Endodermal cell (in vitro differentiated cells): Measurements from ENCODE around the gene TCF7. TPM values are rescaled to one million over a fixed set of nuclear protein-coding genes. Genes with fewer than 3 reads are reported as not detected.

Source experiments
- DNase-seq: peaks from one replicate; pipeline ENCODE4 v3.0.0-alpha.2; 2017
- H3K27ac ChIP-seq: 2 replicates; pipeline ENCODE4 v1.5.1; 2013; ENCODE audit warnings: mild to moderate bottlenecking, low read depth, low read length, moderate library complexity
- H3K27me3 ChIP-seq: 2 replicates; pipeline ENCODE4 v1.6.1; 2013; ENCODE audit warnings: mild to moderate bottlenecking, low read length, moderate library complexity; ENCODE audit not compliant: insufficient read depth, control insufficient read depth, poor library complexity, severe bottlenecking
- H3K36me3 ChIP-seq: 2 replicates; pipeline ENCODE4 v1.7.0; 2013; ENCODE audit warnings: mild to moderate bottlenecking, low read length, moderate library complexity; ENCODE audit not compliant: control insufficient read depth, insufficient read depth
- H3K4me1 ChIP-seq: one replicate; pipeline ENCODE4 v1.7.0; 2013; ENCODE audit warnings: low read length; ENCODE audit not compliant: control insufficient read depth, insufficient read depth
- H3K4me3 ChIP-seq: 2 replicates; pipeline ENCODE4 v1.5.1; 2013; ENCODE audit warnings: mild to moderate bottlenecking, low read length, moderate library complexity
- H3K9ac ChIP-seq: 2 replicates; pipeline ENCODE4 v1.6.1; 2013; ENCODE audit warnings: mild to moderate bottlenecking, low read length, moderate library complexity; ENCODE audit not compliant: poor library complexity, severe bottlenecking; ENCODE audit errors: extremely low read depth
- H3K9me3 ChIP-seq: 2 replicates; pipeline ENCODE4 v1.6.1; 2013; ENCODE audit warnings: mild to moderate bottlenecking, low read length, moderate library complexity; ENCODE audit not compliant: control insufficient read depth
- H3K27ac Mint-ChIP-seq: 2 replicates; pipeline ENCODE4 v1.8.0; 2020; ENCODE audit warnings: mixed read lengths
- H3K27me3 Mint-ChIP-seq: 2 replicates; pipeline ENCODE4 v1.8.0; 2021; ENCODE audit warnings: mild to moderate bottlenecking, mixed read lengths; ENCODE audit not compliant: insufficient read depth
- H3K36me3 Mint-ChIP-seq: 2 replicates; pipeline ENCODE4 v1.8.0; 2020; ENCODE audit warnings: low read depth, mixed read lengths
- H3K4me1 Mint-ChIP-seq: 2 replicates; pipeline ENCODE4 v1.8.0; 2020; ENCODE audit warnings: mixed read lengths
- H3K4me3 Mint-ChIP-seq: 2 replicates; pipeline ENCODE4 v1.8.0; 2020; ENCODE audit warnings: mild to moderate bottlenecking, moderate library complexity, mixed read lengths
- H3K9me3 Mint-ChIP-seq: 2 replicates; pipeline ENCODE4 v1.8.0; 2020; ENCODE audit warnings: mild to moderate bottlenecking, mixed read lengths
- CTCF ChIP-seq: fragments of 200-600 bp; sonication (generic); conservative IDR thresholded peaks from 2 replicates; pipeline ENCODE4 v1.5.0; 2021; ENCODE audit warnings: antibody characterized with exemption, mild to moderate bottlenecking
- WGBS, 2 experiments: methylation state at CpG; one replicate each; pipeline versions ENCODE4 v1.1.5 to v1.1.7; 2013; ENCODE audit warnings: missing lambda C conversion rate in 2 of 2, mixed read lengths in 1 of 2; ENCODE audit not compliant: insufficient coverage in 1 of 2, insufficient read length in 1 of 2; 5-methylcytosine and 5-hydroxymethylcytosine counted together
- total RNA-seq, 2 donors: library from RNA; stranded (reverse); fragmentation: NEBNext Ultra II Directional in 1 of 2; extraction: Animal tissue kit (Norgen Biotek cat#: 25700) in 1 of 2; gene quantifications; 2 replicates in 1 of 2; 3 replicates in 1 of 2; pipeline ENCODE4 v1.2.1, GENCODE V29; 2021

The TCF7 gene
- total RNA-seq, 2 donors from 2014 or later: 14.9 to 19.4 TPM

- Histone ChIP-seq H3K9ac (no peak overlapping the region), H3K9me3 (no peaks in the 10 kb centered on the region), H3K27me3 (no peaks in the 10 kb centered on the region), H3K36me3 (no peaks in the 10 kb centered on the region), H3K27ac (no peak overlapping the region), H3K4me1 (no peaks in the 10 kb centered on the region), H3K4me3 (no peak overlapping the region)
- H3K27me3 Mint-ChIP-seq: no peaks in the 10 kb centered on the region
- no peak overlapping the region for H3K4me3 Mint-ChIP-seq
- peaks cover 10% of the 10 kb centered on the region for H3K4me1 Mint-ChIP-seq
- WGBS, 2 experiments: 88 to 91% methylated on average over 16 to 19 of the region's 19 CpGs
- H3K36me3 Mint-ChIP-seq: no peaks in the 10 kb centered on the region
- DNase-seq: no peak
- TF ChIP-seq CTCF: no peak
- H3K9me3 Mint-ChIP-seq: no peaks in the 10 kb centered on the region
- peak overlapping the region; percentile 17 for H3K27ac Mint-ChIP-seq
Measured at GRCh38 chr5:134079748-134080581, 34.5 kb upstream of the TCF7 start.

- Mint-ChIP-seq H3K27me3 (no peaks in the 10 kb centered on the region), H3K9me3 (no peaks in the 10 kb centered on the region), H3K27ac (no peak overlapping the region), H3K4me3 (no peak overlapping the region), H3K36me3 (no peaks in the 10 kb centered on the region), H3K4me1 (peaks cover 22% of the 10 kb centered on the region)
- Histone ChIP-seq H3K27ac (no peak overlapping the region), H3K9ac (no peak overlapping the region), H3K9me3 (no peaks in the 10 kb centered on the region), H3K4me3 (no peak overlapping the region), H3K4me1 (no peaks in the 10 kb centered on the region), H3K36me3 (no peaks in the 10 kb centered on the region), H3K27me3 (no peaks in the 10 kb centered on the region)
- DNase-seq: no peak
- no peak for TF ChIP-seq CTCF
- WGBS, 2 experiments: 77% methylated on average over 2 of the region's 2 CpGs; no CpG with 5 or more reads in 1 of the 2 experiments
Measured at GRCh38 chr5:134082264-134082992, 32.1 kb upstream of the TCF7 start.

- WGBS, 2 experiments: 66 to 68% methylated on average over 4 to 5 of the region's 5 CpGs
- Histone ChIP-seq H3K4me1 (no peaks in the 10 kb centered on the region), H3K9me3 (no peaks in the 10 kb centered on the region), H3K9ac (no peak overlapping the region), H3K36me3 (no peaks in the 10 kb centered on the region), H3K27me3 (no peaks in the 10 kb centered on the region), H3K27ac (no peak overlapping the region), H3K4me3 (no peak overlapping the region)
- Mint-ChIP-seq H3K4me1 (peaks cover 22% of the 10 kb centered on the region), H3K27me3 (no peaks in the 10 kb centered on the region), H3K4me3 (no peak overlapping the region), H3K27ac (no peak overlapping the region), H3K36me3 (no peaks in the 10 kb centered on the region), H3K9me3 (no peaks in the 10 kb centered on the region)
- TF ChIP-seq CTCF: no peak
- no peak for DNase-seq
Measured at GRCh38 chr5:134083517-134083916, 31.0 kb upstream of the TCF7 start.
